HuH-7.5 (cell line): ENCODE data around the gene CRB3.

Source experiments
- DNase-seq: peaks from one replicate; pipeline ENCODE4 v3.0.0; 2011; ENCODE audit warnings: low spot score

CRB3 gene

GRCh38 chr19:6433165-6433564, 30.9 kb upstream of the CRB3 start:
- no peak for DNase-seq

GRCh38 chr19:6433663-6434062, 30.4 kb upstream of the CRB3 start, which contains the start of gene SLC25A41:
TSS of gene SLC25A41 (minus strand) at chr19:6433763. CDS start at chr19:6433693, 70 bp downstream.
- DNase-seq: no peak

GRCh38 chr19:6439743-6440142, 24.3 kb upstream of the CRB3 start:
- no peak for DNase-seq

GRCh38 chr19:6440905-6441304, 23.2 kb upstream of the CRB3 start:
- DNase-seq: no peak

- no peak for DNase-seq
These were observed 21.9 kb upstream of the CRB3 start for GRCh38 chr19:6442087-6442688.

- no peak for DNase-seq
These were observed 20.1 kb upstream of the CRB3 start for GRCh38 chr19:6443986-6444385.

- no peak for DNase-seq
These were observed 17.6 kb upstream of the CRB3 start for GRCh38 chr19:6446452-6446851.

- no peak for DNase-seq
These were observed 16.0 kb upstream of the CRB3 start for GRCh38 chr19:6448045-6448444.

- no peak for DNase-seq
These were observed 13.9 kb upstream of the CRB3 start for GRCh38 chr19:6450166-6450565.

GRCh38 chr19:6451583-6452222, 12.4 kb upstream of the CRB3 start:
- no peak for DNase-seq

GRCh38 chr19:6452223-6452614, 11.9 kb upstream of the CRB3 start:
- DNase-seq: no peak

- DNase-seq: no peak
These were observed 11.2 kb upstream of the CRB3 start for GRCh38 chr19:6452899-6453298.

GRCh38 chr19:6453951-6454565, 10.0 kb upstream of the CRB3 start:
- DNase-seq: no peak

- no peak for DNase-seq
These were observed 8.1 kb upstream of the CRB3 start for GRCh38 chr19:6455924-6456323.

GRCh38 chr19:6457958-6458694, 5.9 kb upstream of the CRB3 start:
- DNase-seq: no peak

- DNase-seq: peak; percentile 62
These were observed 5.3 kb upstream of the CRB3 start for GRCh38 chr19:6458695-6459261.

- DNase-seq: peak; percentile 86
These were observed 4.6 kb upstream of the CRB3 start, which contains the start of gene SLC25A23 for GRCh38 chr19:6459262-6460098. TSS of gene SLC25A23 (minus strand) at chr19:6459792. CDS start at chr19:6459628, 164 bp downstream.

GRCh38 chr19:6460099-6460884, 3.8 kb upstream of the CRB3 start:
- peak; percentile 94 for DNase-seq

- DNase-seq: no peak
These were observed 935 bp downstream of the CRB3 start for GRCh38 chr19:6465006-6465405.

GRCh38 chr19:6465663-6466062, 1.6 kb downstream of the CRB3 start:
- no peak for DNase-seq
